Measurements from ENCODE around the gene PEAK3. TPM values are rescaled to one million over a fixed set of nuclear protein-coding genes. Genes with fewer than 3 reads are reported as not detected.

The PEAK3 gene
- total and polyA plus RNA-seq, 7 donors, result 0.01 to 0.20 (median 0.13) TPM; not detected in 1

GRCh38 chr19:2244486-2244885, 37.5 kb downstream of the PEAK3 start:
- Histone ChIP-seq H3K9me3 (no peaks in the 10 kb centered on the region), H3K27ac (no peak overlapping the region), H3K27me3 (ENCODE audit: insufficient read depth in 3 of 3, low read length in 2 of 3) (no peaks in the 10 kb centered on the region), H3K36me3 (ENCODE audit: insufficient read depth in 1 of 2, low read depth in 1 of 2) (peaks cover 11 to 47% of the 10 kb centered on the region in 2 donors), H3K4me3 (no peak overlapping the region), H3K4me1 (peaks cover 46% of the 10 kb centered on the region)
- DNase-seq (no peak), ATAC-seq (no peak)
- TF ChIP-seq CTCF (IDR thresholded peaks at IDR 0.05), result no peak
- WGBS, 3 donors, result 89 to 94% (median 90%) methylated on average over 21 of the region's 21 CpGs
- intact Hi-C loops (cut with DNase I), result no loop called here

- WGBS, 3 donors, result 87 to 92% (median 90%) methylated on average over 12 of the region's 12 CpGs
- peaks cover 11 to 47% of the 10 kb centered on the region in 2 donors for H3K36me3 ChIP-seq (ENCODE audit: insufficient read depth in 1 of 2, low read depth in 1 of 2)
These were observed 37.9 kb downstream of the PEAK3 start for GRCh38 chr19:2244125-2244411.

GRCh38 chr19:2243274-2244124, 38.5 kb downstream of the PEAK3 start:
- H3K36me3 ChIP-seq (ENCODE audit: insufficient read depth in 1 of 2, low read depth in 1 of 2), result peaks cover 11 to 47% of the 10 kb centered on the region in 2 donors
- TF ChIP-seq CTCF (IDR thresholded peaks at IDR 0.05), result no peak
- H3K4me3 ChIP-seq, result no peak overlapping the region
- H3K27me3 ChIP-seq (ENCODE audit: insufficient read depth in 3 of 3, low read length in 2 of 3), result no peaks in the 10 kb centered on the region
- ATAC-seq (no peak), DNase-seq (no peak)
- intact Hi-C loops (cut with DNase I), result no loop called here
- H3K4me1 ChIP-seq, result peaks cover 56% of the 10 kb centered on the region
- no peak overlapping the region for H3K27ac ChIP-seq
- H3K9me3 ChIP-seq, result no peaks in the 10 kb centered on the region
- 61 to 79% (median 61%) methylated on average over 32 of the region's 32 CpGs for WGBS, 3 donors

More at GRCh38 chr19:2244125-2244411, 37.9 kb downstream of the PEAK3 start:
- ATAC-seq (no peak), DNase-seq (no peak)
- TF ChIP-seq CTCF (IDR thresholded peaks at IDR 0.05), result no peak
- H3K4me3 ChIP-seq, result no peak overlapping the region
- H3K4me1 ChIP-seq, result peaks cover 50% of the 10 kb centered on the region
- no peaks in the 10 kb centered on the region for H3K9me3 ChIP-seq
- intact Hi-C loops (cut with DNase I), result no loop called here
- no peaks in the 10 kb centered on the region for H3K27me3 ChIP-seq (ENCODE audit: insufficient read depth in 3 of 3, low read length in 2 of 3)
- no peak overlapping the region for H3K27ac ChIP-seq

GRCh38 chr19:2242816-2243215, 39.2 kb downstream of the PEAK3 start:
- no peak for DNase-seq
- H3K4me1 ChIP-seq, result peaks cover 63% of the 10 kb centered on the region
- H3K36me3 ChIP-seq (ENCODE audit: insufficient read depth in 1 of 2, low read depth in 1 of 2), result peaks cover 11 to 47% of the 10 kb centered on the region in 2 donors

More at GRCh38 chr19:2242816-2243215, 39.2 kb downstream of the PEAK3 start:
- no peak for TF ChIP-seq CTCF (IDR thresholded peaks at IDR 0.05)
- Histone ChIP-seq H3K9me3 (no peaks in the 10 kb centered on the region), H3K4me3 (no peak overlapping the region), H3K27me3 (ENCODE audit: insufficient read depth in 3 of 3, low read length in 2 of 3) (no peaks in the 10 kb centered on the region), H3K27ac (peak overlapping the region; percentile 81)
- 83 to 89% (median 86%) methylated on average over 8 of the region's 8 CpGs for WGBS, 3 donors
- no peak for ATAC-seq
- intact Hi-C loops (cut with DNase I), result no loop called here
